ENCODE results near the gene EIF2B5. TPM values are rescaled to one million over a fixed set of nuclear protein-coding genes. Genes with fewer than 3 reads are reported as not detected.

EIF2B5 gene
- total and polyA plus RNA-seq, 2 of the 13 experiments (the other 11 are each of a cell fraction or from before 2014, with no cell fraction given), result 38.4 to 60.2 TPM

- TF ChIP-seq ZNF784 (CRISPR knock-in tag; IDR thresholded peaks at IDR 0.05; ENCODE audit: borderline replicate concordance) (peak; percentile 33; the same call in 1 of the 2 replicates), ZNF430 (CRISPR knock-in tag; IDR thresholded peaks at IDR 0.05) (no peak; the same call in 1 of the 2 replicates), MXI1 (IDR thresholded peaks at IDR 0.05; ENCODE audit: borderline replicate concordance, low read depth, low read length) (peak; percentile 62; the same call in 1 of the 3 replicates), HES4 (CRISPR knock-in tag; IDR thresholded peaks at IDR 0.05; ENCODE audit: borderline replicate concordance) (peak; percentile 69; the same call in 1 of the 2 replicates), ZFX (CRISPR knock-in tag; IDR thresholded peaks at IDR 0.05; ENCODE audit: low read depth) (peak; percentile 81), MTF2 (CRISPR knock-in tag; IDR thresholded peaks at IDR 0.05; ENCODE audit: borderline replicate concordance) (no peak), HMG20A (CRISPR knock-in tag; IDR thresholded peaks at IDR 0.05; ENCODE audit: borderline replicate concordance) (no peak), ZNF451 (CRISPR knock-in tag; IDR thresholded peaks at IDR 0.05) (no peak), ZNF713 (CRISPR knock-in tag; IDR thresholded peaks at IDR 0.05) (no peak), ZNF772 (CRISPR knock-in tag; IDR thresholded peaks at IDR 0.05) (no peak; the same call in none of the 2 replicates), THAP11 (CRISPR knock-in tag; IDR thresholded peaks at IDR 0.05) (peak; percentile 99), CCAR2 (optimal IDR thresholded peaks at IDR 0.05; ENCODE audit: low read depth, low read length) (no peak), JUND (CRISPR knock-in tag; IDR thresholded peaks at IDR 0.05) (no peak), PTBP1 (IDR thresholded peaks at IDR 0.05; ENCODE audit: low read depth, low read length, poor library complexity, severe bottlenecking) (no peak), CSRNP1 (CRISPR knock-in tag; IDR thresholded peaks at IDR 0.05) (0 out of 2 replicates have a peak, but pooled peaks have one; percentile 58), RFX1 (IDR thresholded peaks at IDR 0.05) (no peak), SMYD3 (CRISPR knock-in tag; IDR thresholded peaks at IDR 0.05) (no peak), ZNF775 (CRISPR knock-in tag; IDR thresholded peaks at IDR 0.05; ENCODE audit: borderline replicate concordance) (no peak), RNF219 (CRISPR knock-in tag; IDR thresholded peaks at IDR 0.05) (no peak), ZNF607 (CRISPR knock-in tag; IDR thresholded peaks at IDR 0.05; ENCODE audit: borderline replicate concordance) (no peak)
- TF ChIP-seq, protein P1, sequence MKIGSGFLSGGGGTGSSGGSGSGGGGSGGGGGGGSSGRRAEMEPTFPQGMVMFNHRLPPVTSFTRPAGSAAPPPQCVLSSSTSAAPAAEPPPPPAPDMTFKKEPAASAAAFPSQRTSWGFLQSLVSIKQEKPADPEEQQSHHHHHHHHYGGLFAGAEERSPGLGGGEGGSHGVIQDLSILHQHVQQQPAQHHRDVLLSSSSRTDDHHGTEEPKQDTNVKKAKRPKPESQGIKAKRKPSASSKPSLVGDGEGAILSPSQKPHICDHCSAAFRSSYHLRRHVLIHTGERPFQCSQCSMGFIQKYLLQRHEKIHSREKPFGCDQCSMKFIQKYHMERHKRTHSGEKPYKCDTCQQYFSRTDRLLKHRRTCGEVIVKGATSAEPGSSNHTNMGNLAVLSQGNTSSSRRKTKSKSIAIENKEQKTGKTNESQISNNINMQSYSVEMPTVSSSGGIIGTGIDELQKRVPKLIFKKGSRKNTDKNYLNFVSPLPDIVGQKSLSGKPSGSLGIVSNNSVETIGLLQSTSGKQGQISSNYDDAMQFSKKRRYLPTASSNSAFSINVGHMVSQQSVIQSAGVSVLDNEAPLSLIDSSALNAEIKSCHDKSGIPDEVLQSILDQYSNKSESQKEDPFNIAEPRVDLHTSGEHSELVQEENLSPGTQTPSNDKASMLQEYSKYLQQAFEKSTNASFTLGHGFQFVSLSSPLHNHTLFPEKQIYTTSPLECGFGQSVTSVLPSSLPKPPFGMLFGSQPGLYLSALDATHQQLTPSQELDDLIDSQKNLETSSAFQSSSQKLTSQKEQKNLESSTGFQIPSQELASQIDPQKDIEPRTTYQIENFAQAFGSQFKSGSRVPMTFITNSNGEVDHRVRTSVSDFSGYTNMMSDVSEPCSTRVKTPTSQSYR (CRISPR knock-in tag; IDR thresholded peaks at IDR 0.05; ENCODE audit: borderline replicate concordance), result no peak
Observed at GRCh38 chr3:184174646-184175492, 39.7 kb downstream of the EIF2B5 start, which contains the start of gene AP2M1 (continued).
